Stimulated activated CD4-positive, alpha-beta T cell treated with anti-CD3 and anti-CD28 coated beads, Interleukin-2, amount 100 ng/mL, for 4 hours (primary cell): ENCODE results near the gene NECTIN4.
"Not testable (repeated sequence)": the region's sequence is repeated elsewhere in the genome, so short reads cannot be mapped to it uniquely, and the experiment has no call there.

Source experiments
- DNase-seq: peaks from one replicate; pipeline ENCODE4 v3.0.0-alpha.2; 2020; ENCODE audit warnings: low read depth

Gene NECTIN4

GRCh38 chr1:161082483-161082882 is 6.9 kb downstream of the NECTIN4 start:
- DNase-seq = no peak

GRCh38 chr1:161081519-161081918 is 7.8 kb downstream of the NECTIN4 start:
- DNase-seq = no peak

- DNase-seq = no peak
These were observed 8.6 kb downstream of the NECTIN4 start for GRCh38 chr1:161080441-161081405.

- no peak for DNase-seq
These were observed 9.8 kb downstream of the NECTIN4 start for GRCh38 chr1:161079436-161080110.

GRCh38 chr1:161077426-161077825 is 11.9 kb downstream of the NECTIN4 start:
- DNase-seq = no peak

GRCh38 chr1:161076410-161076809 is 12.9 kb downstream of the NECTIN4 start:
- no peak for DNase-seq

- no peak for DNase-seq
These were observed 14.5 kb downstream of the NECTIN4 start for GRCh38 chr1:161074676-161075368.

- DNase-seq = no peak
These were observed 15.8 kb downstream of the NECTIN4 start for GRCh38 chr1:161073474-161074121.

GRCh38 chr1:161072751-161073449 is 16.5 kb downstream of the NECTIN4 start:
- no peak for DNase-seq

GRCh38 chr1:161071886-161072371 is 17.4 kb downstream of the NECTIN4 start:
- peak; percentile 23 for DNase-seq

GRCh38 chr1:161070761-161071160 is 18.6 kb downstream of the NECTIN4 start:
- DNase-seq = no peak

GRCh38 chr1:161069731-161070270 is 19.6 kb downstream of the NECTIN4 start, which contains the start of gene ARHGAP30:
Gene ARHGAP30 (minus strand): TSS chr1:161069891. CDS start chr1:161069624, 267 bp downstream.
- DNase-seq = peak; percentile 70

GRCh38 chr1:161069241-161069640 is 20.1 kb downstream of the NECTIN4 start:
- DNase-seq = no peak

GRCh38 chr1:161068306-161069234 is 20.8 kb downstream of the NECTIN4 start:
- peak; percentile 70 for DNase-seq

- DNase-seq = no peak
These were observed 22.7 kb downstream of the NECTIN4 start for GRCh38 chr1:161066694-161067093.

- DNase-seq = not testable (repeated sequence)
These were observed 23.7 kb downstream of the NECTIN4 start for GRCh38 chr1:161065681-161066080.

- not testable (repeated sequence) for DNase-seq
These were observed 25.4 kb downstream of the NECTIN4 start for GRCh38 chr1:161063936-161064335.

GRCh38 chr1:161061419-161061818 is 27.9 kb downstream of the NECTIN4 start:
- no peak for DNase-seq

- DNase-seq = no peak
These were observed 30.1 kb downstream of the NECTIN4 start for GRCh38 chr1:161059293-161059692.

GRCh38 chr1:161054805-161055204 is 34.6 kb downstream of the NECTIN4 start:
- no peak for DNase-seq
